ENCODE data around the gene TLR10.

DNA sequence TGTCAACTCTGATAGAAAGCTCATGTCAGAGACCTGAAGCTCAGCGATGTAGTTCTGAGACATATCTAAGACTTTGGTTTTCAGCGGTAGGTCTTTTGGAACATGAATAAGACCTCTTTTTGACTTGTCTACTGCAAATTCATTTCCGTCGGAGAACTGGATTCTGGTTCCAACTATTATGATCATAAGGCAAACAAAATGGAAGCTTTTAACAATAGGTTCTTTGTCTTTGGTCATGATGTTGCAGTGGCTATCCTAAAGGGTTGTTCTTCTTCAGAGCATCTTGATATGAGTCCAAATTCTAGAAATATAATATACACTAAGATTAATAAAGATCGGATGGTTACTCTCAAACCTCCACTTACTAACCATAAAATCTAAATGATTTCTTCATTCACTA, 46.4 kb upstream of the TLR10 start:
- TF ChIP-seq, protein P1, sequence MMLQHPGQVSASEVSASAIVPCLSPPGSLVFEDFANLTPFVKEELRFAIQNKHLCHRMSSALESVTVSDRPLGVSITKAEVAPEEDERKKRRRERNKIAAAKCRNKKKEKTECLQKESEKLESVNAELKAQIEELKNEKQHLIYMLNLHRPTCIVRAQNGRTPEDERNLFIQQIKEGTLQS (IDR thresholded peaks at IDR 0.05), result no peak
- TF ChIP-seq, protein P1 (CRISPR knock-in tag; conservative IDR thresholded peaks at IDR 0.05), result no peak
- TF ChIP-seq MAZ (CRISPR knock-in tag; conservative IDR thresholded peaks at IDR 0.05 in 1 of 2, IDR thresholded peaks at IDR 0.05 in 1 of 2), result no peak
- TF ChIP-seq CAMTA2 (CRISPR knock-in tag; conservative IDR thresholded peaks at IDR 0.05), result no peak
- TF ChIP-seq NCOA2 (IDR thresholded peaks at IDR 0.05; ENCODE audit: partially characterized antibody in 2 of 2), result no peak
- TF ChIP-seq, protein P2, sequence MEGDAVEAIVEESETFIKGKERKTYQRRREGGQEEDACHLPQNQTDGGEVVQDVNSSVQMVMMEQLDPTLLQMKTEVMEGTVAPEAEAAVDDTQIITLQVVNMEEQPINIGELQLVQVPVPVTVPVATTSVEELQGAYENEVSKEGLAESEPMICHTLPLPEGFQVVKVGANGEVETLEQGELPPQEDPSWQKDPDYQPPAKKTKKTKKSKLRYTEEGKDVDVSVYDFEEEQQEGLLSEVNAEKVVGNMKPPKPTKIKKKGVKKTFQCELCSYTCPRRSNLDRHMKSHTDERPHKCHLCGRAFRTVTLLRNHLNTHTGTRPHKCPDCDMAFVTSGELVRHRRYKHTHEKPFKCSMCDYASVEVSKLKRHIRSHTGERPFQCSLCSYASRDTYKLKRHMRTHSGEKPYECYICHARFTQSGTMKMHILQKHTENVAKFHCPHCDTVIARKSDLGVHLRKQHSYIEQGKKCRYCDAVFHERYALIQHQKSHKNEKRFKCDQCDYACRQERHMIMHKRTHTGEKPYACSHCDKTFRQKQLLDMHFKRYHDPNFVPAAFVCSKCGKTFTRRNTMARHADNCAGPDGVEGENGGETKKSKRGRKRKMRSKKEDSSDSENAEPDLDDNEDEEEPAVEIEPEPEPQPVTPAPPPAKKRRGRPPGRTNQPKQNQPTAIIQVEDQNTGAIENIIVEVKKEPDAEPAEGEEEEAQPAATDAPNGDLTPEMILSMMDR (IDR thresholded peaks at IDR 0.05 in 2 of 3, conservative IDR thresholded peaks at IDR 0.05 in 1 of 3; ENCODE audit: insufficient read depth in 2 of 3, low read depth in 1 of 3, low read length in 3 of 3), result no peak
- TF ChIP-seq EP300 (IDR thresholded peaks at IDR 0.05; ENCODE audit: low read length), result no peak

Data from K562 (cell line).